HepG2 (cell line): ENCODE results near the gene ZIC4. TPM values are rescaled to one million over a fixed set of nuclear protein-coding genes. Genes with fewer than 3 reads are reported as not detected.

Experiments used
- ATAC-seq: fragments of 200-7000 bp; cut with Tn5 transposase; 3 replicates; pipeline ENCODE4 v1.9.1; 2020; ENCODE audit warnings: mild to moderate bottlenecking, moderate library complexity
- BruUV-seq: library from RNA; stranded (reverse); fragments of 400-500 nt; replicated peaks from 2 replicates; lab custom pipeline; 2021; lab: Mats Ljungman, UMichigan
- CTCF ChIA-PET: fragments of 300-600 bp; formaldehyde crosslinking; extraction: SDS; loops from one replicate; lab custom pipeline; 2021; ENCODE audit warnings: low total read pairs, inconsistent platforms, low intra/inter-chr PET ratio; lab: Yijun Ruan, JAX
- POLR2A ChIA-PET: fragments of 350-600 bp; sonication (Branson Sonifier 250); formaldehyde crosslinking; loops from one replicate; lab custom pipeline; 2020; ENCODE audit warnings: antibody characterized with exemption, inconsistent platforms; lab: Yijun Ruan, JAX
- DNase-seq: peaks from one replicate; pipeline ENCODE4 v3.0.0-alpha.2; 2015; ENCODE audit warnings: low spot score
- FAIRE-seq: peaks from 3 replicates; lab custom pipeline; 2011; peaks lifted over from hg19 to GRCh38; lab: Jason Lieb, UNC
- H2AFZ ChIP-seq: one replicate; pipeline ENCODE4 v1.6.1; 2011; ENCODE audit warnings: low read length, inconsistent platforms
- H3K27ac ChIP-seq: fragments of 300-600 bp; 3 replicates; pipeline ENCODE4 v1.8.0; 2011; ENCODE audit warnings: mixed run types, mild to moderate bottlenecking, mixed read lengths, low read length, inconsistent platforms; ENCODE audit not compliant: insufficient read depth; ENCODE audit errors: extremely low read length
- H3K27me3 ChIP-seq, 2 experiments: fragments of 200-600 bp in 1 of 2; 2 replicates in 1 of 2; 3 replicates in 1 of 2; pipeline versions ENCODE4 v1.6.0 to v1.8.0; 2011; ENCODE audit warnings: low read length in 2 of 2, mild to moderate bottlenecking in 2 of 2, moderate library complexity in 2 of 2, inconsistent platforms in 1 of 2; ENCODE audit not compliant: insufficient read depth in 2 of 2, control insufficient read depth in 1 of 2
- H3K36me3 ChIP-seq, 2 experiments: fragments of 200-600 bp in 1 of 2; replicated peaks in 1 of 2; 2 replicates in 1 of 2; 3 replicates in 1 of 2; pipeline versions ENCODE4 v1.5.1 to v1.8.0; 2011; ENCODE audit warnings: low read length in 2 of 2, inconsistent platforms in 1 of 2; ENCODE audit not compliant: insufficient read depth in 2 of 2, control insufficient read depth in 1 of 2
- H3K4me1 ChIP-seq: 2 replicates; pipeline ENCODE4 v1.5.1; 2012; ENCODE audit warnings: low read length, inconsistent platforms; ENCODE audit not compliant: insufficient read depth
- H3K4me2 ChIP-seq: 2 replicates; pipeline ENCODE4 v1.6.0; 2011; ENCODE audit warnings: low read depth, low read length, inconsistent platforms
- H3K4me3 ChIP-seq, 3 experiments: fragments of 200-600 bp in 1 of 3; sonication (generic), shearing (Covaris generic) in 1 of 3; replicated peaks in 1 of 3; 2 replicates each; pipeline ENCODE4 v1.5.1; 2011 to 2016; ENCODE audit warnings: low read length in 3 of 3, inconsistent platforms in 2 of 3, low read depth in 2 of 3, mild to moderate bottlenecking in 2 of 3, control low read depth in 1 of 3, mixed read lengths in 1 of 3; ENCODE audit not compliant: insufficient read depth in 1 of 3
- H3K79me2 ChIP-seq: one replicate; pipeline ENCODE4 v1.6.1; 2011; ENCODE audit warnings: low read length, inconsistent platforms; ENCODE audit not compliant: insufficient read depth
- H3K9ac ChIP-seq: 2 replicates; pipeline ENCODE4 v1.6.0; 2011; ENCODE audit warnings: mild to moderate bottlenecking, low read depth, low read length, inconsistent platforms; ENCODE audit not compliant: insufficient read depth
- H3K9me3 ChIP-seq: 2 replicates; pipeline ENCODE4 v1.5.1; 2012; ENCODE audit warnings: mild to moderate bottlenecking, low read length
- H4K20me1 ChIP-seq: 2 replicates; pipeline ENCODE4 v1.6.0; 2011; ENCODE audit warnings: inconsistent platforms, mild to moderate bottlenecking, low read length, moderate library complexity; ENCODE audit not compliant: insufficient read depth
- CEBPG ChIP-seq: IDR thresholded peaks from 2 replicates; pipeline ENCODE4 v1.6.1; 2016
- NFKBIZ ChIP-seq: IDR thresholded peaks from 2 replicates; pipeline ENCODE4 v1.6.1; 2018; ENCODE audit warnings: missing genetic modification reagents, missing compliant biosample characterization
- NFYB ChIP-seq: sonication (generic); formaldehyde crosslinking; IDR thresholded peaks from 2 replicates; pipeline ENCODE4 v1.4.0; 2020; ENCODE audit warnings: missing genetic modification reagents
- ZNF180 ChIP-seq: sonication (generic); formaldehyde crosslinking; IDR thresholded peaks from 2 replicates; pipeline ENCODE4 v1.4.0; 2020; ENCODE audit warnings: low read depth, missing genetic modification reagents, borderline replicate concordance
- ZNF274 ChIP-seq: sonication (generic); formaldehyde crosslinking; IDR thresholded peaks from 2 replicates; pipeline ENCODE4 v1.5.1; 2020; ENCODE audit warnings: mild to moderate bottlenecking, missing genetic modification reagents
- ZNF3 ChIP-seq: IDR thresholded peaks from 2 replicates; pipeline ENCODE4 v1.7.0; 2017; ENCODE audit warnings: inconsistent platforms
- ZNF501 ChIP-seq: sonication (generic); formaldehyde crosslinking; IDR thresholded peaks from 2 replicates; pipeline ENCODE4 v1.5.1; 2020; ENCODE audit warnings: mild to moderate bottlenecking, moderate library complexity, missing genetic modification reagents
- ZNF563 ChIP-seq: sonication (generic); formaldehyde crosslinking; IDR thresholded peaks from 2 replicates; pipeline ENCODE4 v1.8.0; 2022; ENCODE audit warnings: mild to moderate bottlenecking, moderate library complexity, missing genetic modification reagents
- ZNF878 ChIP-seq: sonication (generic); formaldehyde crosslinking; IDR thresholded peaks from 2 replicates; pipeline ENCODE4 v1.8.1; 2023; ENCODE audit warnings: mild to moderate bottlenecking, missing genetic modification reagents, moderate library complexity
- WGBS: methylation state at CpG from one replicate; pipeline ENCODE4 v1.1.6; 2017; ENCODE audit warnings: low lambda C conversion rate; 5-methylcytosine and 5-hydroxymethylcytosine counted together
- in situ Hi-C: cut with HindIII; loops from 2 replicates; pipeline ENCODE4 v1.10.0; 2017; ENCODE audit warnings: low pct_unique_long_range_greater_than_20kb; ENCODE audit not compliant: extremely low pct_ligation_motif_present
- intact Hi-C: fragments of 100-400 bp; cut with micrococcal nuclease; formaldehyde crosslinking; loops from one replicate; pipeline ENCODE4 v1.10.0; 2022; ENCODE audit not compliant: unreplicated experiment
- polyA plus RNA-seq, 8 experiments: library from polyadenylated mRNA; depleted of rRNA in 3 of 8; stranded (reverse) in 7 of 8; unstranded in 1 of 8; fragments of >200 nt; fragmentation: Illumina TruSeq in 4 of 8; extraction: Trizol in 4 of 8; gene quantifications; 2 replicates each; pipeline versions ENCODE4 v1.2.1 to v1.2.3, GENCODE V29; 2011 to 2016; ENCODE audit warnings: low read depth in 4 of 8, missing spikeins in 1 of 8, mixed read lengths in 1 of 8; ENCODE audit not compliant: insufficient read depth in 1 of 8
- total RNA-seq, 5 experiments: library from RNA; depleted of rRNA; stranded (reverse); fragments of >200 nt; fragmentation: Illumina TruSeq; extraction: Trizol; gene quantifications; 2 replicates each; pipeline ENCODE4 v1.2.3, GENCODE V29; 2016; ENCODE audit warnings: low read depth in 1 of 5

ZIC4 gene
- total and polyA plus RNA-seq, 2 of the 13 experiments (the other 11 are each of a cell fraction or from before 2014, with no cell fraction given) = not detected

GRCh38 chr3:147370349-147370748, 36.0 kb downstream of the ZIC4 start:
- no peak for ATAC-seq
- no peak overlapping the region for H3K9ac ChIP-seq
- in situ Hi-C loops = no loop called here
- TF ChIP-seq ZNF274 (CRISPR knock-in tag) (no peak), NFYB (CRISPR knock-in tag) (no peak), ZNF563 (no peak), ZNF878 (no peak), ZNF3 (CRISPR knock-in tag) (no peak), ZNF180 (no peak), NFKBIZ (CRISPR knock-in tag) (no peak)
- no peak for DNase-seq
- no peaks in the 10 kb centered on the region for H4K20me1 ChIP-seq
- H3K27me3 ChIP-seq = peaks cover 0 to 12% of the 10 kb centered on the region in 2 experiments; a peak in 2 of 5 replicates
- no peaks in the 10 kb centered on the region for H3K9me3 ChIP-seq
- H2AFZ ChIP-seq = no peak overlapping the region
- no TSS peak for BruUV-seq
- H3K27ac ChIP-seq = no peak overlapping the region
- no peak for FAIRE-seq
- POLR2A ChIA-PET = no interaction called here
- H3K79me2 ChIP-seq = no peaks in the 10 kb centered on the region
- H3K4me3 ChIP-seq = no peak overlapping the region
- 71% methylated on average over 19 of the region's 19 CpGs for WGBS
- no peak overlapping the region for H3K4me2 ChIP-seq
- CTCF ChIA-PET = no interaction called here
- H3K4me1 ChIP-seq = peaks cover 18% of the 10 kb centered on the region
- intact Hi-C loops = no loop called here
- H3K36me3 ChIP-seq = no peaks in the 10 kb centered on the region

GRCh38 chr3:147369661-147370123, 36.7 kb downstream of the ZIC4 start:
- TF ChIP-seq ZNF501 (CRISPR knock-in tag) (no peak), CEBPG (CRISPR knock-in tag) (no peak)
- no peak overlapping the region for H3K4me2 ChIP-seq
- H2AFZ ChIP-seq = no peak overlapping the region
- DNase-seq = no peak
- in situ Hi-C loops = no loop called here
- no peak for ATAC-seq
- intact Hi-C loops = loop anchor here (5.0 to 10.0 kb wide), 3 partner anchors 245 to 1215 kb away; no protein-coding TSS in a partner anchor
- no peaks in the 10 kb centered on the region for H3K36me3 ChIP-seq
- ChIA-PET CTCF (no interaction called here), POLR2A (no interaction called here)
- H3K79me2 ChIP-seq = no peaks in the 10 kb centered on the region
- no TSS peak for BruUV-seq
- H3K27ac ChIP-seq = no peak overlapping the region
- peaks cover 18% of the 10 kb centered on the region for H3K4me1 ChIP-seq
- whole genome bisulfite sequencing = 78% methylated on average over 12 of the region's 18 CpGs
- no peak overlapping the region for H3K9ac ChIP-seq
- H3K27me3 ChIP-seq = peaks cover 0 to 12% of the 10 kb centered on the region in 2 experiments; a peak in 2 of 5 replicates
- no peak overlapping the region for H3K4me3 ChIP-seq
- no peaks in the 10 kb centered on the region for H4K20me1 ChIP-seq
- no peak for FAIRE-seq
- H3K9me3 ChIP-seq = no peaks in the 10 kb centered on the region
